ENCODE data around the gene FAM120A.

FAM120A gene

GRCh38 chr9:93562157-93562556 lies 110.7 kb downstream of the FAM120A start:
- no peak for DNase-seq

- DNase-seq = no peak
Observed at GRCh38 chr9:93565089-93565488, 113.6 kb downstream of the FAM120A start.

- DNase-seq = peak; percentile 100
Observed at GRCh38 chr9:93566408-93567270, 115.2 kb downstream of the FAM120A start.

GRCh38 chr9:93567271-93567959 lies 115.9 kb downstream of the FAM120A start:
- no peak for DNase-seq

- DNase-seq = no peak
Observed at GRCh38 chr9:93568169-93568568, 116.7 kb downstream of the FAM120A start.

- DNase-seq = no peak
Observed at GRCh38 chr9:93569621-93570174, 118.2 kb downstream of the FAM120A start.

GRCh38 chr9:93572221-93572620 lies 120.7 kb downstream of the FAM120A start:
- DNase-seq = no peak

GRCh38 chr9:93572636-93573515 lies 121.4 kb downstream of the FAM120A start:
- DNase-seq = no peak

GRCh38 chr9:93573516-93573828 lies 122.0 kb downstream of the FAM120A start:
- DNase-seq = no peak

GRCh38 chr9:93574091-93574899 lies 122.8 kb downstream of the FAM120A start:
- no peak for DNase-seq

GRCh38 chr9:93574900-93575795 lies 123.7 kb downstream of the FAM120A start:
- no peak for DNase-seq

- peak; percentile 57 for DNase-seq
Observed at GRCh38 chr9:93575796-93576257, 124.3 kb downstream of the FAM120A start.

GRCh38 chr9:93576258-93577077 lies 125.0 kb downstream of the FAM120A start, which contains the start of gene PHF2:
Gene PHF2, plus strand, starts transcription at chr9:93576584. Its CDS starts 190 bp downstream, at chr9:93576774.
- DNase-seq = peak; percentile 52

- DNase-seq = peak; percentile 40
Observed at GRCh38 chr9:93577078-93577974, 125.8 kb downstream of the FAM120A start.

- DNase-seq = no peak
Observed at GRCh38 chr9:93577975-93578682, 126.6 kb downstream of the FAM120A start.

GRCh38 chr9:93578844-93579243 lies 127.4 kb downstream of the FAM120A start:
- DNase-seq = no peak

GRCh38 chr9:93579711-93580516 lies 128.4 kb downstream of the FAM120A start:
- DNase-seq = no peak

Measured in CD4-positive, alpha-beta T cell treated with Interleukin-17A for 4 hours (primary cell).